ENCODE results near the gene RNF180.
A peak's percentile ranks its signal among the peaks of the same experiment; 100 is the strongest.

The RNF180 gene, protein sequence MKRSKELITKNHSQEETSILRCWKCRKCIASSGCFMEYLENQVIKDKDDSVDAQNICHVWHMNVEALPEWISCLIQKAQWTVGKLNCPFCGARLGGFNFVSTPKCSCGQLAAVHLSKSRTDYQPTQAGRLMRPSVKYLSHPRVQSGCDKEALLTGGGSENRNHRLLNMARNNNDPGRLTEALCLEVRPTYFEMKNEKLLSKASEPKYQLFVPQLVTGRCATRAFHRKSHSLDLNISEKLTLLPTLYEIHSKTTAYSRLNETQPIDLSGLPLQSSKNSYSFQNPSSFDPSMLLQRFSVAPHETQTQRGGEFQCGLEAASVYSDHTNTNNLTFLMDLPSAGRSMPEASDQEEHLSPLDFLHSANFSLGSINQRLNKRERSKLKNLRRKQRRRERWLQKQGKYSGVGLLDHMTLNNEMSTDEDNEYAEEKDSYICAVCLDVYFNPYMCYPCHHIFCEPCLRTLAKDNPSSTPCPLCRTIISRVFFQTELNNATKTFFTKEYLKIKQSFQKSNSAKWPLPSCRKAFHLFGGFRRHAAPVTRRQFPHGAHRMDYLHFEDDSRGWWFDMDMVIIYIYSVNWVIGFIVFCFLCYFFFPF
- 0 to 0.60 (median 0) reads per million in 9 experiments for total RNA-seq

DNA sequence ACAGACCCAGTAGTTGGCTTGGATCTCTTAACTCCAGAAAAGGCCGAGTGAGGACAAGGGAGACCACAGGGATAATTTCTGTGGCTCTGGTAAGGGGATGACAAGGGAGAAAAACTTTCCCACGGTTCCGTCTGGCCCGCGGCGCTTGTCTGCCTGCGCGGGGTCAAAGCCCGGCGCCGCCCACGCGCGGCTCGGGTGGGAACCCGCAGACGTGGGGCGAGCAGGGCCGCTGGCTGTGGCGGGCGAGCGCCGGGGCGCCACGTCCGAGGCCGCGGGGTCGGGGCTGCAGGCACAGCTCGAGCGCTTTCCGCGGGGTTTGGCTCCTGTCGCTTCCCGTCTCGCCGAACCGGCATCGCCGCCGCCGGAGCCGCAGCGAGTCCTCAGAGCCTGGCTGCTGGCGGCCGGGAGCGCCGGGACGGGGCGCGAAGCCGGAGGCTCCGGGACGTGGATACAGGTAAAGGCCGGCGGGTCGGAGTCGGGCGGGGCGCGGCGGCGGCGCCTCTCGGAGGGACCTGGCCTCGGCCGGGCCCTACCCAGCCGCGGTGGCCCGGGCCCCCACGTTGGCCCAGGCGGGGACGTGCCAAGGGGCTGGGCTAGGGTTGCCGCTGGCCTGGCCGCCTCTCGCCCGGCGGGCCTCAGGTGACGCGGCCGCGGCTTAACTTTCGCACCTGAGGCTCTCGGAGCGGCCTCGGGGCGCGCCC lies at the start of gene RNF180:
Gene RNF180 (plus strand): TSS at position 344 of the 701 bp plus-strand sequence. CDS start 34,965 bp downstream, outside the sequence.
- DNase-seq (no peak), ATAC-seq (replicated peaks) (no peak)
- Mint-ChIP-seq H3K36me3 (ENCODE audit: insufficient read depth) (no peaks in the 10 kb centered on the region), H3K4me3 (peak within 1 kb of the TSS in 1 of 2 donors; percentile 48), H3K27me3 (peaks cover 7 to 30% of the 10 kb centered on the region in 2 donors), H3K4me1 (ENCODE audit: low read depth in 2 of 2) (no peaks in the 10 kb centered on the region), H3K27ac (no peak within 1 kb of the TSS), H3K9me3 (peaks cover 0 to 7% of the 10 kb centered on the region in 2 donors)

DNA sequence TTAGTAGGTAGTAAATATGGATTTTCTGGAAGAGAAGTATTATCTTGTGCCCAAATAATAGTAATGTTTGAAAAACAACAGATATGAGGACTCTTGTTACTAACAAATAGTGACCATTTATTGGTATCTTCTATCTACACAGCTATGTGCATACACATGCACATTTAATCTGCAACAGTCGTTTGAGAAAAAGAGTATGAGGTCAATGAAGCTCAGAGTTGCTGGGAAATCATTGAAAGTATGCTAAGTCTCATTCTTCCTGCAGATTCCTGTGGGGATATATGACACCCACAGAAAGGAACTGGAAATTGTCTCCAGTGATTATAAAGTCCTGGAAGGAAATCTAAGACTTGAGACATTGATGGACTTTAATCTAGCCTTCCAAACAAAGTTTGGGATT lies 40.1 kb upstream of the RNF180 start:
- Mint-ChIP-seq H3K4me1 (ENCODE audit: low read depth in 2 of 2) (no peaks in the 10 kb centered on the region), H3K4me3 (no peak overlapping the region), H3K27me3 (no peaks in the 10 kb centered on the region), H3K36me3 (ENCODE audit: insufficient read depth) (no peaks in the 10 kb centered on the region), H3K27ac (no peak overlapping the region), H3K9me3 (peaks cover 3 to 5% of the 10 kb centered on the region in 2 donors)
- ATAC-seq (replicated peaks), result no peak
- no peak for DNase-seq

DNA sequence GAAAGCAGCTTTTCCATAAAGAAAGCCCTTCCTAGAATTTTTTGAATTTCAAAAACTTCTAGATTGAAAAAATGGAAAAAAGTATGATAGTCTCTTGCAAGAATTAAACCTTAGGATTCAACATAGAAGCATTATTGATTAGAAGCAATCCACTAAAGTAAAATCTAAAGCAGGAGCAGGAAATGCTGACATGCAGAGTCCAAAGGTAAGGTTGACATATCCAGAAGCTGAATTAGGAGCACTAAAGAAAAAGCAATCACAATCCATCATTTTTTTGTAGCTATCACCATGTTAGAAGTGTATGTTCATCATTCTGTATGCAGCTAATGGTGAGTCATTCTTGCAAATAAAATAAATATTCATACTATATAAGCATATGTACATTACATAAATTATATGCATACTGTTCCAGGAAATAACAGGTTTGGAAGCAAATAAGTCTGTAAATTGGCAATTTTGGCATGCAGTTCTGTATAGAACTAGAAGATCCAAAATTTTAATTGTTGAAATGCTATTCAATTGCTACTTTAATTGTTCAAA lies 39.4 kb upstream of the RNF180 start:
- no peaks in the 10 kb centered on the region for H3K36me3 Mint-ChIP-seq (ENCODE audit: insufficient read depth)
- H3K4me3 Mint-ChIP-seq, result no peak overlapping the region
- no peaks in the 10 kb centered on the region for H3K4me1 Mint-ChIP-seq (ENCODE audit: low read depth in 2 of 2)
- ATAC-seq (replicated peaks) (no peak), DNase-seq (no peak)
- peaks cover 0 to 3% of the 10 kb centered on the region in 2 donors for H3K9me3 Mint-ChIP-seq
- H3K27me3 Mint-ChIP-seq, result no peaks in the 10 kb centered on the region
- no peak overlapping the region for H3K27ac Mint-ChIP-seq

DNA sequence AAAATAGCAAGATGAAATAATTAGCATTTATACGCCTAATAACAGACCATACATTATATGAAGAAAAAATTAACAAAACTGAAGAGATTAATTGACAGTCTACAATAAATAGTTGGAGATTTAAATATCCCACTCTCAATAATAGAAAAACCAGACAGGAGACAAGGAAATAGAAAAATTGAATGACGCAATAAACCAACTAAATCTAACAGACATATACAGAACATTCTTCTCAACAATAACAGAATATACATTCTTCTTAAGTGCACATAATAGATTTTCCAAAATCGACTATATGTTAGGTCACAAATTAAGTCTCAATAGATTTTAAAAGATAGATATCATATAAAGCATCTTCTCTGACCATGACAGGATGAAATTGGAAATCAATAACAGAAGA lies 25.6 kb upstream of the RNF180 start:
- Mint-ChIP-seq H3K27me3 (no peaks in the 10 kb centered on the region), H3K4me3 (no peak overlapping the region), H3K4me1 (ENCODE audit: low read depth in 2 of 2) (no peaks in the 10 kb centered on the region), H3K9me3 (peaks cover 0 to 8% of the 10 kb centered on the region in 2 donors), H3K27ac (no peak overlapping the region), H3K36me3 (ENCODE audit: insufficient read depth) (no peaks in the 10 kb centered on the region)
- no peak for ATAC-seq (replicated peaks)
- no peak for DNase-seq

DNA sequence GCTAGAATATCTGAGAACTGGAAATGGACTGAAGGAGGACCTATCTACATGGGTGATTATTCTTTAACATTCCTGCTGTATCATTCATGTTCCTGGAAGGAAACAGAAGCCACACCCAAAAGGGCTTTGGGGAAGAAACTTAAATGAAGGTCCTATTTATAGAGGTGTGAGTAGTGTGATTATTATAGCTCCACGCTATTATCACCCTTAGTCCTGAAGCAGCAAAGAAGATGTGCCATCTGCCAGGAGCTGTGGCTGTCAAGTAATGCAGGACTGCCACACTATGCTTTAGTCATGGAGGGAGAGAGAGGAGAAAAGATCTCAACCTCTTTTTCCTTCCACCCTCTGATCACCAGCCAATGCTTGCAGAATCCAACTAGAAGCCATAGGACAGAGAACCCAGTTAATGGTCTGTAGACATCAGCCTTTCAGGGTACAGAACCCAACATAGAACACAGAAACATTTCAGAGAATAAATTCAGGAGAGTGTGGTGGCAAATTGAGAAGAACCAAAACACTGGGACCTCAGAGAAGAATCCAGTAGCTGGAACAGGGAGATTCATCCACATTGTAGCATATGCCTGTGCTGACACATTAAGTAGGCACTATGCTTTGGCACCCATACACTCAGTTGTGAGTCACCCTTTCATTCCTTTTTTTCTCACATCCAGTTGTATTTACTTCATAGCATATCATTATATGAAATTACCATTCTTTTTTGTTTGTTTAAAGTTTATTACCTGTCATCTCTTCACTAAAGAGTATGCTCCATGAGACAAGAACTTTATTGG lies 21.0 kb upstream of the RNF180 start:
- Mint-ChIP-seq H3K36me3 (ENCODE audit: insufficient read depth) (no peaks in the 10 kb centered on the region), H3K27ac (no peak overlapping the region), H3K4me3 (no peak overlapping the region), H3K9me3 (no peaks in the 10 kb centered on the region), H3K4me1 (ENCODE audit: low read depth in 2 of 2) (no peaks in the 10 kb centered on the region), H3K27me3 (no peaks in the 10 kb centered on the region)
- DNase-seq (no peak), ATAC-seq (replicated peaks) (no peak)

DNA sequence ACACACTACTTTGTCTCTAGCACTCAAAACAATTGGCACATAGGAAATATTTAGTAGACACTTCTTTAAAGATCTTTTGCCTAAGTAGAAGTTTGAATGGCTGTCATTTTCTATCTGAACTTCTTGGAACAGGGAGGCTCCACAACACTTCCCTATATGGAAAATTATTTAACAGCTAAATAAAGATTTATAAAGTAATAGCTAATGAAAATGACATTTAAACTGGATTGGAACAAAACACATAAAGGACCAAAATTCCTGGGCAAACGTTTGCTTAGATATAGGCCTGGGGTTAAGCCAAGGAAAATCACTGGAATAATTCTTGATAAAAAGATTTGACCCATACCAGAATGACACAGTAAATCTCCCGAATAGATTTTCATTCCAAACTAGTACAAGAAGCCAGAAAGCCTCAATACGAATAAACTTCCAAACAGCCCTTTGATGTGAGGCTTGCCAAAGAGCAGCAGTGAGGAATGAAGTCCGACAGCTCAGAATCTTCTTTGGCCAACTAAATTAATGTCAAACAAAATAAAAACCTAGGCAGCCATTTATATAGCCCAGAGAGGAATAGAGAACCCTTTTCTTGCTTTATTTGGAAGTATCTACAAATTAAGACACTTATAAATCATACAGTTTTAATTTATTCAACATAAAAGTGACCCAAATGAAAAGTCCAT lies 20.3 kb upstream of the RNF180 start:
- Mint-ChIP-seq H3K27me3 (no peaks in the 10 kb centered on the region), H3K36me3 (ENCODE audit: insufficient read depth) (no peaks in the 10 kb centered on the region), H3K4me1 (ENCODE audit: low read depth in 2 of 2) (no peaks in the 10 kb centered on the region), H3K27ac (no peak overlapping the region), H3K9me3 (no peaks in the 10 kb centered on the region), H3K4me3 (no peak overlapping the region)
- no peak for DNase-seq
- ATAC-seq (replicated peaks), result no peak

DNA sequence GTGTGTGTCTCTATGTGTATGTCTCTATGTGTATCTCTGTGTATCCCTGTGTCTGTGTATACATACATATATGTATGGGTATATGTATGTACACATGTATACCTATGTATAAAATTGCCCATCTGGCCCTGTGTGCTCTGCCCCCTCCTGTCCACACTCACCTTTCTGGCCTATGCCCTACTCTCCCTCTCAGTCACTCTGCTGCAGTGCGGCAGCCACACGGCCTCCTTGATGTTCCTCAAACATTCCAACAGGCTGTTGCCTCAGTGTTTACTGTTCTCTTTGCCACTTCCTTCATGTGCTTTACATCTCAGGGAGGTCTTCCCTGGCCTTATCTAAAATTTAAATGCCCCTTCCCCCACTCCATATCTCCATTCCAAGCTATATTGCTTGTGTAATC lies 18.3 kb upstream of the RNF180 start:
- Mint-ChIP-seq H3K36me3 (ENCODE audit: insufficient read depth) (no peaks in the 10 kb centered on the region), H3K4me1 (ENCODE audit: low read depth in 2 of 2) (no peaks in the 10 kb centered on the region), H3K9me3 (peaks cover 0 to 3% of the 10 kb centered on the region in 2 donors), H3K4me3 (no peak overlapping the region), H3K27me3 (no peaks in the 10 kb centered on the region), H3K27ac (no peak overlapping the region)
- ATAC-seq (replicated peaks), result no peak
- no peak for DNase-seq

DNA sequence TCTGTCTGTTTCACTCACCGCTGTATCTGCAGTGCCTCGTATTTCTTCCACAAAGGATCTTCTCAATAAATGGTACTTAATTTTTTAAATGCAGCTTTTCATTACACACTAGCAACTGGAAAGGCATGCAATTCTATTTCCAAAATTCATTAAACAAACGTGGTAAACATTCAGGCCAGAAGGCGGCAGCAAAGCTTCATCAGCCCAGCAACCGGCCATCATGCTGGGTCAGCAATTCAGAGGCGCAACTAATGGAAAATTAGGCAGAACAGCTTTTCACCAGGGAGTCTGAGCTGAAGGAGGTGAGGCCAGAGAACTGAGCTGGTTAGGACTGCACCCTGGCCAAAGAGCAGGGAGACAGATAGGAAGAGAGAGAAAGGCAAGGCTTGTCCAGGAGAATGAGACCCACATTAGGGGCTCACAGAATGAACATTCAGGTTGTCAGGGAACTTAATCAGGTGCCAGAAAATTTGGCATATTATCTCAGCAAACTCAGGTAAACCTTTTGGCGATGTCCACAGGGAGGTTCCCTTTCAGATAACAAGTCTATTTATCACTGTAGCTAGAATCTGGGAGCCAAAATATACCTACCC lies 17.7 kb upstream of the RNF180 start:
- DNase-seq (no peak), ATAC-seq (replicated peaks) (no peak)
- H3K4me1 Mint-ChIP-seq (ENCODE audit: low read depth in 2 of 2), result no peaks in the 10 kb centered on the region
- no peaks in the 10 kb centered on the region for H3K36me3 Mint-ChIP-seq (ENCODE audit: insufficient read depth)
- H3K4me3 Mint-ChIP-seq, result no peak overlapping the region
- H3K27me3 Mint-ChIP-seq, result no peaks in the 10 kb centered on the region
- H3K27ac Mint-ChIP-seq, result no peak overlapping the region
- peaks cover 2 to 7% of the 10 kb centered on the region in 2 donors for H3K9me3 Mint-ChIP-seq

DNA sequence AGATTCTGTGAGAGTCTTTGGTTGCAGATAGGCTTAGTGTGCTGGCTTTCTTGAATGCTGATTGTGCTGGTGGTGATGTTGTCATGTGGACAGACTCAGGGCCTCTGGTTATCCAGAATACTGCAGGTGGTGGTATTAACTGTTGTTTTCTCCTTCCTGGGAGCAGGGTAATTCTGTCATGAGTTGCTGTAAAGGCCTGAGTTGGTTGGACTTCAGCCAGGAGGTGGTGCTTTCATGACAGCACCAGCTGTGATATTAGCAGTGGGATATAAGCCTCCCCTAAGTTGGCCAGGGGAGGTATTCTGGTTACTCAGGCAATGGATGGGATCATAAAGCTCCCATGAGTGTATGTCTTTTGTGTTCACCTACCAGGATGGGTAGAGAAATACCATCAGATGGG lies 16.4 kb upstream of the RNF180 start:
- Mint-ChIP-seq H3K9me3 (peaks cover 2 to 17% of the 10 kb centered on the region in 2 donors), H3K27me3 (no peaks in the 10 kb centered on the region), H3K4me3 (no peak overlapping the region), H3K36me3 (ENCODE audit: insufficient read depth) (no peaks in the 10 kb centered on the region), H3K4me1 (ENCODE audit: low read depth in 2 of 2) (no peaks in the 10 kb centered on the region), H3K27ac (no peak overlapping the region)
- DNase-seq, result no peak
- ATAC-seq (replicated peaks), result no peak

DNA sequence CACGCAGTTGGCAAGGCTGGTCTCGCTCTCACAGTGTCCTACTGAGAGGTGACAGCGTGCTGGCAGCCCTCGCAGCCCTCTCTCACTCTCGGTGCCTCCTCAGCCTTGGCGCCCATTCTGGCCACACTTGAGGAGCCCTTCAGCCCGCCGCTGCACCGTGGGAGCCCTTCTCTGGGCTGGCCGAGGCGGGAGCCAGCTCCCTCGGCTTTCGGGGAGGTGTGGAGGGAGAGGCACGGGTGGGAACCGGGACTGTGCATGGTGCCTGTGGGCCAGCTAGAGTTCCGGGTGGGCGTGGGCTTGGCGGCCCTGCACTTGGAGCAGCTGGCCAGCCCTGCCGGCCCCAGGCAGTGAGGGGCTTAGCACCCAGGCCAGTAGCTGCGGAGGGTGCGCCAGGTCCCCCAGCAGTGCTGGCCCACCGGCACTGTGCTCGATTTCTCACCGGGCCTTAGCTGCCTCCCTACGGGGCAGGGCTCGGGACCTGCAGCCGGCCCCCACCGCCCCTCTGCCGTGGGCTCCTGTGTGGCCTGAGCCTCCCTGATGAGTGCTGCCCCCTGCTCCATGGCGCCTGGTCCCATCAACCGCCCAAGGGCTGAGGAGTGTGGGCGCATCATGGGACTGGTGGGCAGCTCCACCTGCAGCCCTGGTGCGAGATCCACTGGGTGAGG lies 15.7 kb upstream of the RNF180 start:
- H3K27me3 Mint-ChIP-seq, result no peaks in the 10 kb centered on the region
- no peak overlapping the region for H3K4me3 Mint-ChIP-seq
- no peaks in the 10 kb centered on the region for H3K36me3 Mint-ChIP-seq (ENCODE audit: insufficient read depth)

DNA sequence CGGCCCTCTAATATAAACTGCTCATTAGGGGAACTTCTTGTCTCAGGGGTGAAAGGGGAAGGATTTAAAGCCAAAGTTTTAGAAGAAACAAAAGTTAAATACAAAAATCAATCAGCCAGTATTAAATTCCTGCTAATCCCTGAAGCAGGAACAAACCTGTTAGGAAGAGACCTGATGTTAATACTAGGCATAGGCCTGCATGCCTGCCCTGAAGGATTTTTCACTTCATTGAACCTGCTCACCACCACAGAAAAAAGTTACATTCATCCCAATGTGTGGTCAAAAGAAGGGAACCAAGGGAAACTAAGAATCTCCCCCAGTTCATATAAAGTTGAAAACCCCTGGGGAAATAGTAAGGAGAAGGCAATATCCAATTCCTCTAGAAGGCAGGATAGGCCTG lies 9.4 kb upstream of the RNF180 start:
- H3K27ac Mint-ChIP-seq, result no peak overlapping the region
- peaks cover 8 to 25% of the 10 kb centered on the region in 2 donors for H3K9me3 Mint-ChIP-seq
- H3K4me1 Mint-ChIP-seq (ENCODE audit: low read depth in 2 of 2), result no peaks in the 10 kb centered on the region
- no peak overlapping the region for H3K4me3 Mint-ChIP-seq
- DNase-seq (no peak), ATAC-seq (replicated peaks) (no peak)
- H3K36me3 Mint-ChIP-seq (ENCODE audit: insufficient read depth), result no peaks in the 10 kb centered on the region
- H3K27me3 Mint-ChIP-seq, result no peaks in the 10 kb centered on the region

More for the DNA sequence above, 15.7 kb upstream of the RNF180 start:
- ATAC-seq (replicated peaks) (no peak), DNase-seq (no peak)
- no peak overlapping the region for H3K27ac Mint-ChIP-seq
- H3K9me3 Mint-ChIP-seq, result peaks cover 2 to 24% of the 10 kb centered on the region in 2 donors
- no peaks in the 10 kb centered on the region for H3K4me1 Mint-ChIP-seq (ENCODE audit: low read depth in 2 of 2)

DNA sequence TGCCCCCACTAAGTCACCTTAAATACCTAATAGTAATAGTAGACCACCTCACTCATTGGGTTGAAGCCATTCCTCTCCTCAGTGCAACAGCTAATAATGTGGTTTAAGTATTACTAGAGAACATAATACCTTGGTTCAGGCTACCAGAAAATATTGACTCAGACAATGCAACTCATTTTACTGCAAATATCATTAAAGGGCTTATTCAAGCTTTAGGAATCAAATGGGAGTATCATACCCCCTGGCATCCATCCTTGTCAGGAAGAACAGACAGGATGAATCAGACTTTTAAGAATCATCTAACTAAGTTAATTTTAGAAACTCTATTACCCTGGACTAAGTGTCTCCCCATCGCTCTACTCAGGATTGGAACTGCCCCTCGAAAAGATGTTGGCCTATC lies 6.8 kb upstream of the RNF180 start:
- no peak for DNase-seq
- peaks cover 0 to 3% of the 10 kb centered on the region in 2 donors for H3K27me3 Mint-ChIP-seq
- no peak overlapping the region for H3K4me3 Mint-ChIP-seq
- H3K27ac Mint-ChIP-seq, result no peak overlapping the region
- H3K36me3 Mint-ChIP-seq (ENCODE audit: insufficient read depth), result no peaks in the 10 kb centered on the region
- H3K4me1 Mint-ChIP-seq (ENCODE audit: low read depth in 2 of 2), result no peaks in the 10 kb centered on the region
- ATAC-seq (replicated peaks), result no peak
- peaks cover 5 to 12% of the 10 kb centered on the region in 2 donors for H3K9me3 Mint-ChIP-seq

Data from effector memory CD8-positive, alpha-beta T cell (primary cell).